Eye (tissue), 1 donor: ENCODE measurements around the gene CCHCR1.
A peak's percentile ranks its signal among the peaks of the same experiment; 100 is the strongest.

Experiments
- DNase-seq: peaks from one replicate; pipeline ENCODE4 v3.0.0-alpha.2; 2015

The CCHCR1 gene

GRCh38 chr6:31161216-31162126 is 3.9 kb upstream of the CCHCR1 start:
- DNase-seq, result no peak

- DNase-seq, result no peak
Observed at GRCh38 chr6:31158863-31159855, 1.6 kb upstream of the CCHCR1 start.

- DNase-seq, result peak; percentile 100
Observed at GRCh38 chr6:31158140-31158862, 699 bp upstream of the CCHCR1 start, which contains the start of gene TCF19. TSS of gene TCF19 (plus strand) at chr6:31158589. CDS start at chr6:31159470, 881 bp downstream.

- no peak for DNase-seq
Observed at GRCh38 chr6:31156641-31157040, 961 bp downstream of the CCHCR1 start.

GRCh38 chr6:31154436-31154835 is 3.2 kb downstream of the CCHCR1 start:
- no peak for DNase-seq

GRCh38 chr6:31152781-31153180 is 4.8 kb downstream of the CCHCR1 start:
- no peak for DNase-seq

- DNase-seq, result no peak
Observed at GRCh38 chr6:31149827-31150447, 7.7 kb downstream of the CCHCR1 start.

- no peak for DNase-seq
Observed at GRCh38 chr6:31145386-31145785, 12.2 kb downstream of the CCHCR1 start.

GRCh38 chr6:31144970-31145340 is 12.6 kb downstream of the CCHCR1 start:
- DNase-seq, result no peak

GRCh38 chr6:31144296-31144969 is 13.2 kb downstream of the CCHCR1 start:
- no peak for DNase-seq

GRCh38 chr6:31143148-31143547 is 14.5 kb downstream of the CCHCR1 start:
- DNase-seq, result peak; percentile 43

- peak; percentile 57 for DNase-seq
Observed at GRCh38 chr6:31142361-31142761, 15.2 kb downstream of the CCHCR1 start.

- DNase-seq, result no peak
Observed at GRCh38 chr6:31140643-31141042, 17.0 kb downstream of the CCHCR1 start.

- DNase-seq, result no peak
Observed at GRCh38 chr6:31139599-31139998, 18.0 kb downstream of the CCHCR1 start.

- DNase-seq, result no peak
Observed at GRCh38 chr6:31138982-31139381, 18.6 kb downstream of the CCHCR1 start, which contains the start of gene PSORS1C2. TSS of gene PSORS1C2 (minus strand) at chr6:31139066. CDS start at chr6:31139026, 40 bp downstream.

GRCh38 chr6:31135710-31136109 is 21.9 kb downstream of the CCHCR1 start:
- no peak for DNase-seq

- DNase-seq, result no peak
Observed at GRCh38 chr6:31132806-31133205, 24.8 kb downstream of the CCHCR1 start.

GRCh38 chr6:31131595-31131994 is 26.0 kb downstream of the CCHCR1 start:
- no peak for DNase-seq

GRCh38 chr6:31130751-31131150 is 26.9 kb downstream of the CCHCR1 start:
- no peak for DNase-seq

GRCh38 chr6:31129130-31129529 is 28.5 kb downstream of the CCHCR1 start:
- DNase-seq, result no peak

- peak; percentile 78 for DNase-seq
Observed at GRCh38 chr6:31128093-31128676, 29.4 kb downstream of the CCHCR1 start.
